GM18951 (cell line): Measurements from ENCODE around the gene ROCK2.

ENCODE experiments used
- POLR2A ChIP-seq: IDR thresholded peaks from 4 replicates; pipeline ENCODE4 v1.6.1; 2011; ENCODE audit warnings: mild to moderate bottlenecking; ENCODE audit not compliant: insufficient read length, insufficient read depth; ENCODE audit errors: extremely low read depth
- in situ Hi-C: fragments of 300-500 bp; cut with MboI; formaldehyde crosslinking; loops from one replicate; pipeline ENCODE4 v1.12.0; 2022; ENCODE audit warnings: low sequenced_read_pairs, mixed read lengths, inconsistent platforms; ENCODE audit not compliant: unreplicated experiment

The ROCK2 gene

GRCh38 chr2:11344342-11344955 lies at the start of gene ROCK2:
ROCK2 (minus strand) TSS chr2:11344636; CDS start chr2:11344136, 500 bp downstream.
- peak; percentile 78 for TF ChIP-seq POLR2A
- in situ Hi-C loops, result no loop called here

- in situ Hi-C loops, result no loop called here
- no peak for TF ChIP-seq POLR2A
Observed at GRCh38 chr2:11393711-11394236, 49.3 kb upstream of the ROCK2 start.

DNA sequence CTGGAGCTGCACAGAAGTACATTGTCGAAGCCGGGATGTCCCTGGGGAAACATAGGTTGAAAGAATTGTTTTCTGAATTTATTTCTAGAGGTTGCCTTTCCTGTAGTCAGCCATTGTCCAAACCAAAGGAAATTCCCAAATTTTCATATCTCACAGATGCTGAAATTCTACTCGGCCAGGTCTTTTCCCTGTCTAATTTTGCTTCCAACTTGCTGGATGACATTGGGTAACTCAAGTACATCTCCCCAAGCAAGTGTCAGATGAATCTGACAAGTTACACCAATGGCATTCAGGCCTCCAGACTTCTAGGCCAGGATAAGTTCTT lies 47.5 kb upstream of the ROCK2 start:
- no peak for TF ChIP-seq POLR2A
- in situ Hi-C loops, result no loop called here

DNA sequence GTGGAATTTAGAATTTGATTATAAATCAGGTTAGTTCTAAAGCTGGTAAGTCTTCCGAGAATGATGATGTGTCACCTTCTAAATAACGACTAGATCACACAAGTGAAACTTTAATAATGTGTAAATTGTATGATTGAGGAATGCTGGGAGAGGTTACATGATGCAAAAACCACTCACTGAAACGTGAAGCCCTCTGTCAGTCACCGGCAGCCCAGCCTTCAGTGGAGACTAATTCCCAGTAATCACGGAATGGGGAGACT lies 45.9 kb upstream of the ROCK2 start:
- TF ChIP-seq POLR2A, result no peak
- in situ Hi-C loops, result no loop called here

DNA sequence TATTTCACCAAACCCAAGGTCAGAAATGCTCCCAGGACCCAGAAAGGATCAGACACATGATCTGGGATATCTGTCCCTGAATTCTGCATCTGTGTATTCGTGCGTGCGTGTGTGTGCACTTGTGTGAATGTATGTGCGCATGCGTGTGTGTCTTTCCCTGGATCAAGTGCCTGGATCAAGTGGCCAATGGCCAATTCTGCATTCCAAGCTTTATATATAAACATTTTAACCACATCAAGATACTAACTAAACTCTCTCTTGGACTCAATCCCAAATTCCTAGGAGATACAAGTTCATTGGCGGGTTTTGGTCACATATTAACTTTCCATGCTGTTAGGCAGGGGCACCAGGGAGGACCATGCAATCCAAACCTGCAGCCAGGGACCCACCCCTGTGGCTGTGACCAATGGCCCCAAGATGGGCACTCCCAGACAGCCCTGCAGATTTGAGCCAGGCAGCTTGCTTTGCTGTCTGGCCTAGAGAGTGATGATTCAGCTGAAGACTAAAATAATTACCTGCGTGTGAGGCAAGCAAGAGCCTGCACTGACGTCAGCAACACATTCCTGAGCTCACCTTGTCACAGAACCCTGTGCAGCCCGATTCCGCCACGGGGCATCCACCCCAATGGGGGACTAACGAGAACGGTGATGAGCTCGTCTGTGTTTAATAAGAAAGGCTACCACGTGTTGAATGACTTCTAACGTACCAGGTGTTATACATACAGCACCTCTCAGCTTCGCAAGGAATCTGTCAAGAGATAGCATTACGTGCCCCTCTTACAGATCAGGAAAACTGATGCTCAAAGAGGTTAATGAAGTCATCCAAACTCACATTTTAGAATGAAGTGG lies 45.3 kb upstream of the ROCK2 start:
- in situ Hi-C loops, result no loop called here
- TF ChIP-seq POLR2A, result no peak

DNA sequence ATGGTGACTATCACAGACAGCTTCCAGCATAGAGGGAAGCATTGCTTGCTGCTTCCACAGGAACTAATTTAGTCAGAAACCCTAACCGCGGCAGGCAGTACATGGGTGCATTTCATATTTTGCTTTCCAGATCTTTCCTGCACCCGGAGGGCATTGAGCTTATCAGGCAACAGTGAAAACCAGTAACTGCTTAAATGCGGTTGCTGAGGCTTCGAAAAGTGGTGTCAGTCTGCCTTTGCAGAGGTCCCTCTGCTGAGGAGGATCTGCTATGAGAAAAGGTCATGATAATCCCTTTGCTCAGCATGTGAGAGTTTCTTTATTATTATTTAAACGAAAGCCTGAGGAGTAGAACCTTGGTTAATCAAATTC lies 44.6 kb upstream of the ROCK2 start:
- no peak for TF ChIP-seq POLR2A
- in situ Hi-C loops, result no loop called here

DNA sequence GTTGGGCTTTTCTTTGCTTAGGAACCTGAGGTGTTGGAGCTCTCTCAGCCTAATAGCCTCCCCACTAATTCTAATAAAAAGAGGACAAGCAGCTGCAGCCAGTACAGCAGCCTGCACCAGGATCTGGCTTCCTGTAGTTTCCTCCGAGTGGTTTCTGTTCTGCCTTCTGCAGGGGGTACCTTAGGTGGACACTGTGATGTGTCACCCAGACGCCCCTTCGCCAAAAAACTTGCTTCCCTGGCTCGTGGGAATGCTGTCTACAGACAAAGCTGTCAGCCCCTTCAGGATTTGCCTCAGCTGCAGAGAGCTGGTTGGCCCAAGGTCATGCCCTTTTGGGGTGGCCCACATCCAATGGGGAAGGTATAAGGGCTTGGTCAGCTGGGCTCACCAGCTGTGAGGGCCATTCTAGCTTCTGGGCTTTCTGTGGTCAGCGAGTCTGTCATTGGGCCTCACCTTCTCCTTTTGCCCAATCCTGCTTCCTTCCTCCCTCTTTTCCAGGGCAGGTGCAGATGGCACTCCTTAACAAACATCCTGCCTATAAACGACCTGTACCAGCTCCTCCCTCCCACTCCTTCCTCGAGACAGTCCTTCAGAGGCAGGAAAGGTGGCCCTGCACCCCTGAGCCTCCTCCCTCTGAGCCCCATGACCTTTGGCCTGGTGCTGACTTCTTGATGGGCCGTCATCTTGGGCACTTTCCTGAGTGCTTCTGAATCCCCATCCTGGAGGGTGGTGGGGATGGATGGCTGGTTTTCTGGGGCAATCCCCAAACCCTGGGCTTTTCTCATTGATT lies 44.0 kb upstream of the ROCK2 start:
- in situ Hi-C loops, result no loop called here
- no peak for TF ChIP-seq POLR2A

DNA sequence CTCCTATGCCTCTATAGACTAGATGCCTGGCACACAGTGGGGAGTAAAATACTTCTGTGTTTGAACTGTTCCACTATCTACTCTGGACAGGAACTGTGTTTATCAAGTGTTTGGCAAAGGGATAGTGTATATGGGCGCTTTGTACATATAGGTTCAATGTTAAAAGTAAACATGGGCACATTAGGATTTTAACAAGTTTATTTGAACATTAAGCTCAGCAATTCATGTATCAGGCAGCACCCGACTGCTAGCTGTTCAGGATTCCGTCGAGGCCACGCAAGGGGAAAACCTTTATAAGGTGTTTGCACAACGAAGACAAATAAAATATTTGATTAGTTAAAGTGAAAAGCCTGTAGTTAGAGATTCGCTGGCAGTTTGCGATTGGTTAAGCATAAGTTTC lies 43.4 kb upstream of the ROCK2 start:
- in situ Hi-C loops, result no loop called here
- TF ChIP-seq POLR2A, result no peak

GRCh38 chr2:11387100-11387390 lies 42.6 kb upstream of the ROCK2 start:
- no peak for TF ChIP-seq POLR2A
- in situ Hi-C loops, result no loop called here

- in situ Hi-C loops, result no loop called here
- no peak for TF ChIP-seq POLR2A
Observed at GRCh38 chr2:11385847-11386246, 41.4 kb upstream of the ROCK2 start.

- no peak for TF ChIP-seq POLR2A
- in situ Hi-C loops, result no loop called here
Observed at GRCh38 chr2:11385216-11385615, 40.8 kb upstream of the ROCK2 start.

DNA sequence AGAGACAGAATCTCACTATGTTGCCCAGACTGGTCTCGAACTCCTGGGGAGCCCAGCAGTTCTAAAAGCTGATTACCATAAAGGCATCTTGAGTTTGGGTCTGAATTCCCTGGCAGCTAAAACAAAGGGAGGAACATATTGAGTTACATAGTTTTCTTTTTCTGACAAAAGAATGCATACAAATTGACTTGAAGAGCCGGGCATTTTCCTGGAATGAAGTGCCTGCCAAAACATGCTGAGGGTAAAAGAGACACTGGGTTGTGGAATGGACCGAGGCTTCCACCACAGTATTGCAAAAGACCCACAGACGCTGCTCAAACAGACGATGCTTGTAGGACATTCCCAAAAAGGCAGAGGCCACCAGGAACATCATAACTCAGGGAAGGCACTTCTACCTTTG lies 35.1 kb upstream of the ROCK2 start:
- in situ Hi-C loops, result no loop called here
- no peak for TF ChIP-seq POLR2A

GRCh38 chr2:11377928-11378545 lies 33.6 kb upstream of the ROCK2 start:
- TF ChIP-seq POLR2A, result no peak
- in situ Hi-C loops, result no loop called here
